Fibroblast of lung (primary cell): ENCODE results near the gene USP4.

Experiments
- CTCF ChIP-seq, 2 donors: IDR thresholded peaks in 1 of 2; conservative IDR thresholded peaks in 1 of 2; 1 replicate in 1 of 2; 2 replicates in 1 of 2; pipeline ENCODE4 v1.5.1; 2011 to 2012; ENCODE audit warnings: low read length in 2 of 2, control low read depth in 1 of 2, inconsistent platforms in 1 of 2, low read depth in 1 of 2, mild to moderate bottlenecking in 1 of 2
- EZH2 ChIP-seq: IDR thresholded peaks from 2 replicates; pipeline ENCODE4 v1.5.1; 2012; ENCODE audit warnings: low read length, control low read depth, mild to moderate bottlenecking; ENCODE audit errors: missing control alignments

DNA sequence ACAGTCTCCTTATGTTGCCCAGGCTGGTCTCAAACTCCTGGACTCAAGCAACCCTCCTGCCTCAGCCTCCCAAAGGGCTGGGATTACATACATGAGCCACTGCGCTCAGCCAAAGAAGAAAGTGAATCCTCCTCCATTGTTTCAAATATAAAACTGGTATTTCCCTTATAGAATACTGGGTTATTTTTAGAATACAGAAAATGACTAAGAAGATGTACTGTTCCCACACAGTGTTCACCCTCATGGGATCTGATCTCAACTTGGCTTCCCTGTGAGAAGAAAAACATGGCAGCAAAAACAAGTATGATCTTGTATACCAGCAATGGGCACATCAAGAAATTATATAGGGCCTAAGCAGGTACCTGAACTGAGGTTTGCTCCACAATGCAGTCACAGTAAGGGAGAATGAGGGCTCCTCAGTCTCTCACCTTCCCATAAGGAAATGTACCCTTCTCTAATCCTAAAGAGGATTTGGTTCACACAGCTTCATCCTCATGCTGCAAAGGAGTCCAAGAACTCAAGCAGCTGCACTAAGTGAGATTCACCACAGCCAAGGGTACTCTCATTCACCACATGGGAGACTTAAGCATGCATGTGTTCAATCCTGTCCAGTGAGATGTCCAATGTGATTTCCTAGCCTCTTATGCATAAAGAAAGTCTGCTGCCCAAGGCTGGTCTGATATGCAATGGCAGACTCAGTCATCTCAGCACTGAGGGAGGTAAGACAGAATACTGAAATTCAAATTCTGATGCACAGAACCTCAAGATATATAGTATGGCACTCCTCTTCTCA is 25.8 kb downstream of the USP4 start:
- TF ChIP-seq EZH2 = no peak
- TF ChIP-seq CTCF (conservative IDR thresholded peaks at IDR 0.05 in 1 of 2, IDR thresholded peaks at IDR 0.05 in 1 of 2; ENCODE audit: low read depth in 1 of 2, low read length in 2 of 2) = no peak
